Neural progenitor cell (in vitro differentiated cells): Measurements from ENCODE around the gene WDR70. TPM values are rescaled to one million over a fixed set of nuclear protein-coding genes. Genes with fewer than 3 reads are reported as not detected.

Experiments used
- DNase-seq: peaks from one replicate; pipeline ENCODE4 v3.0.0-alpha.2; 2016; ENCODE audit warnings: low spot score
- H2AFZ ChIP-seq: fragments of 200-600 bp; sonication (generic); replicated peaks from 2 replicates; pipeline ENCODE4 v1.6.1; 2016; ENCODE audit warnings: antibody characterized with exemption
- H3F3A ChIP-seq: fragments of 200-600 bp; sonication (generic); 2 replicates; pipeline ENCODE4 v1.6.1; 2016; ENCODE audit warnings: antibody characterized with exemption, low read depth
- H3K27ac ChIP-seq: fragments of 200-600 bp; sonication (generic); 2 replicates; pipeline ENCODE4 v1.5.1; 2016; ENCODE audit warnings: mild to moderate bottlenecking
- H3K27me3 ChIP-seq: fragments of 200-600 bp; sonication (generic); 2 replicates; pipeline ENCODE4 v1.6.1; 2016; ENCODE audit warnings: mild to moderate bottlenecking, moderate library complexity
- H3K36me3 ChIP-seq: fragments of 200-600 bp; sonication (generic); 2 replicates; pipeline ENCODE4 v1.5.1; 2016
- H3K4me1 ChIP-seq: fragments of 200-600 bp; sonication (generic); 2 replicates; pipeline ENCODE4 v1.6.1; 2016; ENCODE audit warnings: mixed run types
- H3K4me2 ChIP-seq: fragments of 200-600 bp; sonication (generic); 2 replicates; pipeline ENCODE4 v1.6.1; 2016
- H3K4me3 ChIP-seq: fragments of 200-600 bp; sonication (generic); 2 replicates; pipeline ENCODE4 v1.5.1; 2016
- H3K79me2 ChIP-seq: fragments of 200-600 bp; sonication (generic); 2 replicates; pipeline ENCODE4 v1.6.1; 2016; ENCODE audit warnings: low read depth
- H3K9ac ChIP-seq: fragments of 200-600 bp; sonication (generic); 2 replicates; pipeline ENCODE4 v1.6.1; 2016
- H3K9me3 ChIP-seq: fragments of 200-600 bp; sonication (generic); 2 replicates; pipeline ENCODE4 v1.5.1; 2016; ENCODE audit warnings: low read depth
- H4K20me1 ChIP-seq: fragments of 200-600 bp; sonication (generic); 2 replicates; pipeline ENCODE4 v1.6.1; 2016; ENCODE audit warnings: low read depth
- H3K27ac Mint-ChIP-seq: 3 replicates; pipeline ENCODE4 v1.8.0; 2021; ENCODE audit warnings: mixed read lengths
- H3K27me3 Mint-ChIP-seq: 2 replicates; pipeline ENCODE4 v1.8.0; 2022; ENCODE audit warnings: low read depth, mild to moderate bottlenecking, inconsistent platforms, moderate library complexity, mixed read lengths; ENCODE audit not compliant: insufficient read depth
- H3K36me3 Mint-ChIP-seq: 3 replicates; pipeline ENCODE4 v1.8.0; 2021; ENCODE audit warnings: mixed read lengths
- H3K4me1 Mint-ChIP-seq: 3 replicates; pipeline ENCODE4 v1.8.0; 2021; ENCODE audit warnings: mixed read lengths
- H3K4me3 Mint-ChIP-seq: 3 replicates; pipeline ENCODE4 v1.8.0; 2021; ENCODE audit warnings: mild to moderate bottlenecking, moderate library complexity, mixed read lengths
- H3K9me3 Mint-ChIP-seq: 3 replicates; pipeline ENCODE4 v1.8.0; 2020; ENCODE audit warnings: mixed read lengths
- EZH2 ChIP-seq: fragments of 200-600 bp; sonication (generic); IDR thresholded peaks from 2 replicates; pipeline ENCODE4 v1.6.1; 2017; ENCODE audit warnings: antibody characterized with exemption, mild to moderate bottlenecking, moderate library complexity
- EZH2phosphoT487 ChIP-seq: fragments of 200-600 bp; sonication (generic); IDR thresholded peaks from 2 replicates; pipeline ENCODE4 v1.6.1; 2017; ENCODE audit warnings: antibody characterized with exemption
- total RNA-seq: library from RNA; depleted of rRNA; stranded (reverse); fragments of >200 nt; gene quantifications from 2 replicates; pipeline ENCODE4 v1.2.3, GENCODE V29; 2015; ENCODE audit warnings: low replicate concordance
- TF ChIP-seq, protein P1 (sequence below): fragments of 200-600 bp; sonication (generic); IDR thresholded peaks from 2 replicates; pipeline ENCODE4 v1.5.1; 2017; ENCODE audit warnings: antibody characterized with exemption, mild to moderate bottlenecking

The WDR70 gene
- total RNA-seq, 1 donor from 2014 or later = 46.2 TPM

DNA sequence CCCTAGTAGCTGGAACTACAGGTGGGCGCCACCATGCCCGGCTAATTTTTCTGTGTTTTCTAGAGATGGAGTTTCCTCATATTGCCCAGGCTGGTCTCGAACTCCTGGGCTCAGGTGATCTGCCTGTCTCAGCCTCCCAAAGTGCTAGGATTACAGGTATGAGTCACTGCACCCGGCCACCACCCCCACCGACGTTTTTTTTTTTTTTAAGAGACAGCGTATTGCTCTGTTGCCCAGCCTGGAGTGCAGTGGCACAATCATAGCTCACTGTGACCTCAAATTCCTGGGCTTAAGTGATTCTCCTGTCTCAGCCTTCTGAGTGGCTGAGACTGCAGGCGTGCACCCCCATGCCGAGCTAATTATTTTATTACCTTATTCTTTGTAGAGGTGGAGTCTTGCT lies 38.2 kb downstream of the WDR70 start:
- Mint-ChIP-seq H3K27ac (no peak overlapping the region), H3K36me3 (peaks cover 10% of the 10 kb centered on the region), H3K27me3 (no peaks in the 10 kb centered on the region), H3K4me1 (no peaks in the 10 kb centered on the region), H3K4me3 (no peak overlapping the region), H3K9me3 (no peaks in the 10 kb centered on the region)
- Histone ChIP-seq H3K4me1 (no peaks in the 10 kb centered on the region), H3F3A (no peaks in the 10 kb centered on the region), H3K79me2 (no peaks in the 10 kb centered on the region), H3K36me3 (no peaks in the 10 kb centered on the region), H3K27ac (no peak overlapping the region), H3K4me3 (no peak overlapping the region), H3K4me2 (no peak overlapping the region), H3K9ac (no peak overlapping the region), H3K27me3 (no peaks in the 10 kb centered on the region), H4K20me1 (peaks cover 4% of the 10 kb centered on the region), H3K9me3 (no peaks in the 10 kb centered on the region), H2AFZ (no peak overlapping the region)
- TF ChIP-seq EZH2phosphoT487 = no peak
- no peak for TF ChIP-seq EZH2
- TF ChIP-seq, protein P1, sequence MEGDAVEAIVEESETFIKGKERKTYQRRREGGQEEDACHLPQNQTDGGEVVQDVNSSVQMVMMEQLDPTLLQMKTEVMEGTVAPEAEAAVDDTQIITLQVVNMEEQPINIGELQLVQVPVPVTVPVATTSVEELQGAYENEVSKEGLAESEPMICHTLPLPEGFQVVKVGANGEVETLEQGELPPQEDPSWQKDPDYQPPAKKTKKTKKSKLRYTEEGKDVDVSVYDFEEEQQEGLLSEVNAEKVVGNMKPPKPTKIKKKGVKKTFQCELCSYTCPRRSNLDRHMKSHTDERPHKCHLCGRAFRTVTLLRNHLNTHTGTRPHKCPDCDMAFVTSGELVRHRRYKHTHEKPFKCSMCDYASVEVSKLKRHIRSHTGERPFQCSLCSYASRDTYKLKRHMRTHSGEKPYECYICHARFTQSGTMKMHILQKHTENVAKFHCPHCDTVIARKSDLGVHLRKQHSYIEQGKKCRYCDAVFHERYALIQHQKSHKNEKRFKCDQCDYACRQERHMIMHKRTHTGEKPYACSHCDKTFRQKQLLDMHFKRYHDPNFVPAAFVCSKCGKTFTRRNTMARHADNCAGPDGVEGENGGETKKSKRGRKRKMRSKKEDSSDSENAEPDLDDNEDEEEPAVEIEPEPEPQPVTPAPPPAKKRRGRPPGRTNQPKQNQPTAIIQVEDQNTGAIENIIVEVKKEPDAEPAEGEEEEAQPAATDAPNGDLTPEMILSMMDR = no peak
- no peak for DNase-seq

DNA sequence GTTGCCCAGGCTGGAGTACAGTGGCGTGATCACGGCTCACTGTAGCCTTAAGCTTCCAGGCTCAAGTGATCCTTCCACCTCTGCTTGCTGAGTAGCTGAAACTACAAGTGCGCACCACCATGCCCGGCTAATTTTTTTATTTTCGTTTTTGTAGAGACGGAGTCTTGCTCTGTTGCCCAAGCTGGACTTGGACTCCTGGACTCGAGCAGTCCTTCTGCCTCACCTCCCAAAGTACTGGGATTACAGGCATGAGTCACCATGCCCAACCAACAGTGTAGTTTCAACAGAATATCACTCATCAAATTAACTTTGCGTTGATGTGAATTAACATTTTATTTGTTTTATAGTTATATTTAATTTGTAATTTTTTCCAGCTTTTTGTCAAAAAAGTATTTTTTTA lies 45.3 kb downstream of the WDR70 start:
- Mint-ChIP-seq H3K36me3 (peaks cover 2% of the 10 kb centered on the region), H3K4me3 (no peak overlapping the region), H3K9me3 (no peaks in the 10 kb centered on the region), H3K27me3 (peaks cover 2% of the 10 kb centered on the region), H3K4me1 (no peaks in the 10 kb centered on the region), H3K27ac (no peak overlapping the region)
- Histone ChIP-seq H3K9me3 (no peaks in the 10 kb centered on the region), H3K4me1 (no peaks in the 10 kb centered on the region), H3K79me2 (no peaks in the 10 kb centered on the region), H4K20me1 (no peaks in the 10 kb centered on the region), H3K27ac (no peak overlapping the region), H3K4me3 (no peak overlapping the region), H3K27me3 (no peaks in the 10 kb centered on the region), H3F3A (no peaks in the 10 kb centered on the region), H3K4me2 (no peak overlapping the region), H3K36me3 (no peaks in the 10 kb centered on the region), H2AFZ (no peak overlapping the region), H3K9ac (no peak overlapping the region)
- no peak for DNase-seq
- TF ChIP-seq, protein P1 = no peak
- no peak for TF ChIP-seq EZH2phosphoT487
- TF ChIP-seq EZH2 = no peak

DNA sequence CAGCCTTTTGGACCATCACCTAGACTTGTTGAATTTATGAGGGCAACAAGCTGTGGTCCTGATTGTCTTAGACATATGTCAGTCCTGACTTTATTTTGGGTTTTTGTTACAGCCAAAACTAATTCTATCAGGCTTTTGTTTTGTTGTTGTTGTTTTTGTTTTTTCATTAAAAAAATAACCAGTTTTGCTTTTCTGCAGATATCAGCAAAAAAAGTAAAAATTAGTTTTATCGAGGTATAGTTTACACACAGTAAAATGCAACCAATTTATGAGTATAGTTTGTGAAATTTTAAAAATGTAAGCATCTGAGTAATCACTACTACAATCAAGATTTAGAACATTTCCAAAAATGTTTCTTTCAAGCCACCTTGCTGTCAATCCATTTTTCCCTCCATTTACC lies 48.9 kb downstream of the WDR70 start:
- Histone ChIP-seq H4K20me1 (no peaks in the 10 kb centered on the region), H3K4me1 (no peaks in the 10 kb centered on the region), H3K27me3 (no peaks in the 10 kb centered on the region), H3K4me3 (no peak overlapping the region), H3K79me2 (no peaks in the 10 kb centered on the region), H2AFZ (no peak overlapping the region), H3F3A (no peaks in the 10 kb centered on the region), H3K4me2 (no peak overlapping the region), H3K9me3 (no peaks in the 10 kb centered on the region), H3K27ac (no peak overlapping the region), H3K9ac (no peak overlapping the region), H3K36me3 (no peaks in the 10 kb centered on the region)
- no peak for DNase-seq
- Mint-ChIP-seq H3K9me3 (no peaks in the 10 kb centered on the region), H3K4me1 (no peaks in the 10 kb centered on the region), H3K27ac (no peak overlapping the region), H3K36me3 (peaks cover 5% of the 10 kb centered on the region), H3K27me3 (peaks cover 2% of the 10 kb centered on the region), H3K4me3 (no peak overlapping the region)
- no peak for TF ChIP-seq EZH2phosphoT487
- TF ChIP-seq EZH2 = no peak
- TF ChIP-seq, protein P1 = no peak
